Stimulated activated CD4-positive, alpha-beta T cell treated with anti-CD3 and anti-CD28 coated beads, Interleukin-4, amount 100 ng/mL, for 4 hours (primary cell): ENCODE measurements around the gene ANKRD52.

Experiments used
- DNase-seq, 2 experiments: peaks; one replicate each; pipeline ENCODE4 v3.0.0-alpha.2; 2020

Gene ANKRD52

DNA sequence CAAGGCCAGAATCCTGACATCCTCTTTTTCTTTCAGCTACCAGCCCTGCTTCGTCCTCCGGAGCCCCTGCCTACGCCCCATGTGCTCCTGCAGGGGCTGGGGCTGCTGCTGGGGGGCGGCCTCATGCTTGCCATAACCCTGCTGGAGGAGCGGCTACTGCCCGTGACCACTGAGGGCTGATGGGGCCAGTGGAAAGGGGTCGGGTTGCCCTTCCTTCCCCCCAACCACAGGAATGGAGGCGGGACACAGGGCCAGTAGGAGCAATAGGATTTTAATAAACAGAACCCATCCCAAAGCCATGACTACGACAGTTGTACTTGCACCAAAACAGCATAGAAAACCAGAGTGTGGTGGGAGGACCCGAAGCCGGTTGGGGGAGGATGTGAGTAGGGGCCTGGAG, 20.6 kb downstream of the ANKRD52 start:
- no peak for DNase-seq

GRCh38 chr12:56236985-56237384, 21.2 kb downstream of the ANKRD52 start:
- DNase-seq, result no peak

DNA sequence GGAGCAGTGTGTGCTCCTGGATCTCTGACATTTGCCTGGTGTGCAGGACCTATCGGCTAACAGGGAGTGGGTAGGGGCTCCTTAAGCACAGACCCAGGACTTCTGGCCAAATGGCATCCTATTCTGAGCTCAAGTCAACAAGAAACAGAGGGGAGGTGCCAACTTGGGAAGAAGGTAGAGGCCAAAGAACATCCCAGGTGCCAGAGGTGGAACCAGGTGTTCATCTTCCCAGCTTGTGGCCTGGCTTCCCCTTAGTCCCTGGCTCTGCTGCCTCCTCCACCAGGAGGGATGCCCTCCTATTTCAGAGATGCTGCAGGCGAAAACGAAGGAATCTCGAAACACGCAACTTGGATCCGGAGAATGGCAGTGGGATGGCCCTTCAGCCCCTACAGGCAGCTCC, 22.1 kb downstream of the ANKRD52 start:
- no peak for DNase-seq

- DNase-seq, result no peak
Observed at GRCh38 chr12:56234746-56235436, 23.3 kb downstream of the ANKRD52 start.

DNA sequence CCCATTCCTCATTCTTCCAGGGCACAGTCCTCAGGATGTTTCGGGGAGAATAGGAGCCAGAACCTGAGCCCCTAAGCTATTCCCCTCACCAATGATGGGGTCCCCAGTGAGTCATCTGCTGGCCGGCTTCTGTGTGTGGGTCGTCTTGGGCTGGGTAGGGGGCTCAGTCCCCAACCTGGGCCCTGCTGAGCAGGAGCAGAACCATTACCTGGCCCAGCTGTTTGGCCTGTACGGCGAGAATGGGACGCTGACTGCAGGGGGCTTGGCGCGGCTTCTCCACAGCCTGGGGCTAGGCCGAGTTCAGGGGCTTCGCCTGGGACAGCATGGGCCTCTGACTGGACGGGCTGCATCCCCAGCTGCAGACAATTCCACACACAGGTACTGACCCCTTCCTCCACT, 27.0 kb downstream of the ANKRD52 start:
- no peak for DNase-seq

DNA sequence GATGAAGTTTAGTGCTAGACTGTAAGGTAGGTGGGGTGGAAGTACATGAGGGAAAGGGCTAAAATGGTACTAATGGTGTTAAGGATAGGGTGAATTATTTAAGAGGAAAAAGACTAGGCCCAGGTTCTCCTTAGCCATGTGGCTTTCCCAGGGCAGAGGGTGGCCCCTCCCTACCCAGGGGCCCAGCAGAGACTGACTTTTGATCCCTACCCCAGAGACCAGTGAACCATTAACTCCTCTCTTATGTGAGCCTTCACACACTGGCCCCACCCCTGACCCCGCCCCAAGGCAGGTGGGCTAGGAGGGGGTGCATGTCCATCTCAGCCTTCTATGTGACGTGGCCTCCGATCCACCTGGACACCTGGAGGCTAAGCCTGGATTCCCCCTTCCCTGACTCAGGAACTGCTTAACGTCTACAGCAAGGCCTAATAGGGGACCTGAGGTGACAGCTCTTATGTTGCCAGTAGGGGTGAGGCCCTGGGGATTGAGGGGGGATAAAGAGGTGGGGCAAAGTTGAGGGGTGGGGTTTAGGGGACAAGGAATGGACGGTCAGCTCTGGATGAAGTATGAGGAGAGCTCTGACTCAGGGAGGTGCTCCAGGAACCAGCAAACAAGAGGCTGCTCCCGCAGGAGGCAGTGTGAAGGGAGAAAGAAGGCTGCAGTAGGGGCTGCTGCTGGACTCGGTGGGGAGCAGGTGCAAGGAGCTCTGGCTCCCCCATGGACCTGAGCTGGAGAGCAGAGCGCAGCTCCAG, 27.6 kb downstream of the ANKRD52 start:
- no peak for DNase-seq

DNA sequence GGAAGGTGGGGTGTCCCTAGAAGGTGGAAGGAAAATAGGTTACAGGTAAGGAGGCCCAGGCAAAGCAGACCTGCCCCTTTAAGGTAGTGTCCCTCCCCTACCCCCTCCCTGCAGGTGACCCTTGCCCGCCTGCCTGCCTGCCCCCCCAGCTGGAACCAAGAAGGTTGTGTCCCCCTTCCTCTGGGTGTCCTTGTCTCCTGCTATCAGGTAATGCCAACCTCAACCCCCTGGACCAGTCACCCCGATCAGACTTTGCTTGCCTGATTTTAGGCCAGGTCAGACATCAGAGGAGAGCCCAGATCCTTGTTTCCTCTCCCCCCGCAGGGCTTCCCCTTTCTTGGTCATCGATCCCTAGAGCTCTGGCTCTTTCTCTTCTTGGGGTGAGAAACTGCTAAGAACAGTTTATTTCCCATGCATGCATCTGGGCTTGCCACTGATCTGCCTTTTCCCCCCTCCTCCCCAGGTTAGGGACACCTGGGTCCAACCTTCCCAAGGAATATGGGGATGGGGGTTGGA, 28.2 kb downstream of the ANKRD52 start, which contains the start of gene SLC39A5:
TSS of gene SLC39A5 (plus strand) at position 136 of the 516 bp plus-strand sequence. CDS start 1,224 bp downstream, outside the sequence.
- DNase-seq, result no peak

DNA sequence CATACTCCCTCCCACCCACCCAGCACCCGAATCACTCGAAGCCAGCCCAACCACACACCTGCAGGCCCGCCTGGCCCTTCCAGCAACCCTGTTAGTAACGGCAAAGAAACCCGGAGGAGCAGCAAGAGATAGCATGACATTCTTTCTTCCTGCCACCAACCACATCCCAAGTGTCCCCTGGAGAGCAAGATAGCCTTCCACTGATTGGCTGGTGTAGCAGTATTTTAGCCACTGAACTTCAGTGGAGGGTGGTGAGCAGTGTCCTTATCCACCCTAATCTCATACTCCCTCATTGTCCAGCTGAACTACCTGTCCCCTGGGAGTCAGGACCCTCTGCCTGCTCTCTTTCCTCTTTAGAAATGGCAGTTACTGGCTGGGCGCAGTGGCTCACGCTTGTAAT, 29.1 kb downstream of the ANKRD52 start:
- DNase-seq, result no peak

GRCh38 chr12:56224954-56225353, 33.2 kb downstream of the ANKRD52 start:
- no peak for DNase-seq

GRCh38 chr12:56224102-56224701, 34.0 kb downstream of the ANKRD52 start, which contains the start of gene NABP2:
NABP2 (plus strand) TSS chr12:56224342; CDS start chr12:56224857, 515 bp downstream.
- peak; percentile 88 to 93 for DNase-seq

GRCh38 chr12:56223571-56224101, 34.5 kb downstream of the ANKRD52 start:
- no peak for DNase-seq

GRCh38 chr12:56222531-56222895, 35.7 kb downstream of the ANKRD52 start:
- no peak for DNase-seq

DNA sequence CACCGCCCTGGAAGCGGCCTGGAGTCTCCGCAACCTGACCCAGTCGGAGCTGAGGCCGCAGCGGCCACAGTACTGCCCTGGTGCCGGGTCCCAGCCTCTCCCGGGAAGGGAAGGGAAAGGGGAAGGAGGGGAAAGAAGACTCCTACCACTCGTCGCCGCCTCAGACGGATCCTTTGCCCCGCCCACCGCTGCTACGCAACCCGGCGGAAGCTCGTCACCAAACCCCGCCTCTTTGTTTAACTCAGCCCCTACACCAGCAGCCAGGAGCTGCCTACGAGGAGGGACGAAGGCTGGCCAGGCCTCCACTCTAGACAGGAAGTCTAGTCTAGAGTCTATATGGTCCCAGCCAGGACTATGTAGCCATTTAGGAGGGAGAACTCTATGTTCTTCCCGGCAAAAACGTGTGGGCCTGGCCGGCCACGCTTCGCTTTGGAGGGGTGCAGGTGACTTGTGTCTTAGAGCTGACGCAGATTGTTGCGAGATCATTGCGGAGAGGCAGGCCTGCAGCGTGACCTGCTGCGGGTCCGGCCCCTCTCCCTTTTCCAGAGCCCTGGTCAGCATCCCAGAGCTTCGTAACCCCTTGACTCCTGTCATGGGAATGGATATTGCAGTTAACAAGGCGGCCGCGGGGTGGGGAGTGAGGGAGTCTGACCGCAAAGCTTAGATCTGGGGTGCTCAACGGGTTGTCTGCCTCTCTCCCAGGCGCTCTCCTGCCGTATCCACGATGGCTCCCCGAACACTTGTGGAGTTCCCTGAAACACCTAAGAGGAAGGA, 36.2 kb downstream of the ANKRD52 start, which contains the start of gene RNF41:
TSS of gene RNF41 (minus strand) at position 166 of the 774 bp plus-strand sequence. CDS start 7,875 bp downstream, outside the sequence.
- peak; percentile 88 to 89 for DNase-seq

GRCh38 chr12:56221232-56221756, 36.9 kb downstream of the ANKRD52 start:
- DNase-seq, result no peak

DNA sequence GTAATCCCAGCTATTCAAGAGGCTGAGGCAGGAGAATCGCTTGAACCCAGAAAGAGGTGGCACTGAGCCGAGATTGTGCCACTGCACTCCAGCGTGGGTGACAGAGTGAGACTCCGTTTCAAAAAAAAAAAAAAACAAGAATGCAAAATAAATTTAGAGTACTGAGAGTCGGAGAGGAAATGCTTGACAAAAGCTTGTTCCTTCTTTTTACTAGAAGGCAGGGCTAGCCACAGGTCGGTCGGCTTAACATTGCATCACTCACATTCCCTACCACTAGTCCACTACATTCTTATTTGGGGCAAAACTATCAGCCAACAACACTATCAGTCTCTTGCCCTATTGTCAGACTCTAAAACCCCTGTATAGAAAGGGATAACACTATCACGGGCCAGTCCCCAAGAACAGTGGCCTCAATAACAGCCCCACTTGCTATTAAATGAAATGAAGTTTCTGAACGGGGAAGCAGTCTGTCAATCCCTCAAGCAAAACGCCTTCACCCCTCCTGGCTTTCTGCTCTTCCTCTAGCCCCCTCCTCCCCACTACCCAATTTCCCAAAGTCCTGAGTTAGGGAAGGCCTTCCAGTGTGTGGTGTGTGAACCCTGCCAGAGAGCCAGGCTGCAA, 37.5 kb downstream of the ANKRD52 start:
- DNase-seq, result no peak

GRCh38 chr12:56219840-56220239, 38.3 kb downstream of the ANKRD52 start:
- DNase-seq, result no peak

DNA sequence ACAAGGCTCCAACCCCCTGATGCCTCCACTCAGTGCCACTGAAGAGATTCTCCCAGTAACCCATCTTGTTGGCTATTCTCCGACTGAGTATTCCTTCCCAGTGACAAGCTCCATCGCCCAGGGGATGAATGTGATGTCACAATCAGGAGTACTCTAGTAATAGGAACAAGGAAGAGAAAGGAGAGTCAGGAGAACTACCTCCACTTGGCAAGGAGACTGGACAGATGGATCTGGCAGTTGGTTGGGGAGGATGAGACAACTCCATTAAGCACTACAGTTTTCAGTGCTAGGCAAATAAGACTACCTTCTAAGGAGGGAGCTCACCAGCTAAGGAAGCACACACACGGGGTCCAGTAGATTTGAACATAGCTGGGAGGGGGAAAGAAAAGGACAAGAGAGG, 41.7 kb downstream of the ANKRD52 start:
- DNase-seq, result no peak

DNA sequence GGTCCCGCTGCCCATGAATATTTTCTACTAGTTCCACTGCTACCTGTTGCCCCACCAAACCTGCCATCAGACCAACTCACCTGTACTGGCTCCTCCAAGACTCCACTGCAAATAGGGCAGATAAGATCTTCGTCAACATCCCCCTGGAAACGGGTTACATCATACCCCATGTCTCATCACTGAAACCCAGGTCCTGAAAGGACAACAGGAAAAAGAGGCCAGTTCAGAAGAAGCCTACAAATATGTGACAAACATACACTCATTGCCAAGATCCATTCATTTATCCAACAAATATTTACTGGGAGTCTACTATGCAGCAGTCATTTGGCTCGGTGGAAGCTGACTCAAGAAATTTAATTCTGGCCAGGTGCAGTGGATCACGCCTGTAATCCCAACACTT, 44.3 kb downstream of the ANKRD52 start:
- no peak for DNase-seq

- DNase-seq, result no peak
Observed at GRCh38 chr12:56212361-56212760, 45.8 kb downstream of the ANKRD52 start.

DNA sequence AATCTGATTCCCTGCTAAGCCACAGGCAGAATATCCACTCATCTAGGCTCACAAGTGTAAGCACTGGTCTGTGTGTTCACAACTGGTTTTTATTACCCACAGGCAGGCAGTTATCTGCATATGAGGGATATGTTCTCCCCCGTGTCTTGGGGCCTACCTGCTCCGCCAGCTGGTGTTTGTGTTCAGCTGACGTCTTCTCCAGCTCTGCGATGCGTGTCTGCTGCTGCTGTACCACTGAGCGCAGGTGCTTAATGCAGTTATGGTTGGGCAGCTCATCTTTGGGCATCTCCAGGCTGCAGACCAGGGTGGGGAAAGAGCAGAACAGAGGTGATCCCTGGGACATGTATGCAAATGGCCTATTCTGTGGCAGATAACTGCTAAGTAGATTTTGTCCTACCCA, 50.2 kb downstream of the ANKRD52 start:
- DNase-seq, result no peak

DNA sequence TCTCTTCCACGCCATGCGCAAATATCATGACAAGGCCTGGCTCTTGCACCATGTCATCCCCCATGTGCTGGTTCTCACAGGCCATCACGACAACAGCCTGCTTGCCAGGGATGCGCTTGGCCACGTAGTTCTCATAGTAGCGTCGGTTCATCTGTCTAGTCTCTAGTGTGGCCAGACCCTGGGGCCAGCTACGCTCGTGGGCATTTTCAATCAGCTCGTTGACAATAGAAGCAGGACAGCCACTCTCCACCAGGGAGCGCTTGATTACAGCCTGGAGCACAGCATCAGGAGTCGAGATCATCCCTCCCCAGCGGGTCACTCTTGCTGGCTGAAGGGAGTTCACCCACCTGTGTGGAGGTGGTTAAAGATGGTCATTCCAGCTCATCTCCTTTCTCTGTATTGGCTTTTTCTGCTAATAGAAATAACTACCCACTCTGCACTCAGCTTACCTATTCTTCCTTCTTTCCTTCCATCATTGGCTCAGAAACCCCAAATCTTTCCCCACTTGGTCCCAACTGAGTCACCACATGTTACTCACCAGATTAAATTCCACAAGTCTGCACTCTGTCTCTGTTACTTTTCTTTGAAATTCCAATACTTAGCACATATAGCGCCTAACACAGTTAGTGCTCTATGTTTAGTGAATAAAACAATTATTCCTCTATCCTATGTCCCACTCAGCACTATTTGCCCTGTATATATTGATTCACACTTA, 51.6 kb downstream of the ANKRD52 start:
- peak; percentile 14 to 24 for DNase-seq
